ENCODE measurements around the gene C2orf42. TPM values are rescaled to one million over a fixed set of nuclear protein-coding genes. Genes with fewer than 3 reads are reported as not detected.

The C2orf42 gene
- total RNA-seq, 1 experiment from 2014 or later: 28.5 TPM

DNA sequence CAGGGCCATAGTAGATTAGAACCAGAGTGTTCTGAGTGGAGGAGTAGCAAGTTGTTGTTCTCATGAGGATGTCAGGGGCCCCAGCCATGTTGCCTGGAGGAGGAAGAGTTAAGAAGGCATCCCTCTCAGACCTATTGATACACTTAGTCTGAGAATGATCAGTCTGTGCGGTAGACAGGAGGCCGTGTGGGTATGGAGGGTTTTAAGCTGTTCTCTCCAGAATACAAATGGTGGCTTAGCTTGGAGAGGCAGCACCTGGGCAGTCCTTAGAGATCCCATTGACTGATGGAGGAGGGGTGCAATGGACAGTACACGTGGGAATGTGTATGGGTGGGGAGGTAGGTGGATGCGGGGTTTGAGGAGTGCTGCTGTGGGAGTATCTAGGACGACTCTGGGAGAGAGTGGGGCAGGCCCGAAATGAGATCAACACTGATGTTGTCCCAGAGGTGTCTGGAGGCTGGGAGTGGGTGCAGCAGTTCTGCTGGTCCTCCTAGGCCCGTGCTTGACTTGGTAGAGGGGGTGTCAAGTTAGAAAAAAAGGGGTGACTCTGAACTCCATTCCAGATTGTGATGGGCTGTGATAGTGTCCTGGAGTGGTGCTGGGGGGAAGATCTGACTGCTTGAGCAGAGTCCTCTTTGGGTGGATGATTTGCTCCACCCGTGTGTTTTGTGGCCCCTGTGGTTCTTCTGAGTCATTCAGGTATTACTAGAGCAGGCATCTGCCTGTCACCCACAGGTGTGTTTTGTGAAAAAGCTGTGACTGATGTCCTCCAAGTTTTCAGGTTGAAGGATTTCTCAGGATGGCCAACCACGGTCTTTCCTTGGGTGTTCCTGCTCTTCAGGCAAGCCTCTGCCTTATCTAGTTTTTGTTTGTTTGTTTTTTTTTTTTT, 44.7 kb downstream of the C2orf42 start:
- TF ChIP-seq, protein P1, sequence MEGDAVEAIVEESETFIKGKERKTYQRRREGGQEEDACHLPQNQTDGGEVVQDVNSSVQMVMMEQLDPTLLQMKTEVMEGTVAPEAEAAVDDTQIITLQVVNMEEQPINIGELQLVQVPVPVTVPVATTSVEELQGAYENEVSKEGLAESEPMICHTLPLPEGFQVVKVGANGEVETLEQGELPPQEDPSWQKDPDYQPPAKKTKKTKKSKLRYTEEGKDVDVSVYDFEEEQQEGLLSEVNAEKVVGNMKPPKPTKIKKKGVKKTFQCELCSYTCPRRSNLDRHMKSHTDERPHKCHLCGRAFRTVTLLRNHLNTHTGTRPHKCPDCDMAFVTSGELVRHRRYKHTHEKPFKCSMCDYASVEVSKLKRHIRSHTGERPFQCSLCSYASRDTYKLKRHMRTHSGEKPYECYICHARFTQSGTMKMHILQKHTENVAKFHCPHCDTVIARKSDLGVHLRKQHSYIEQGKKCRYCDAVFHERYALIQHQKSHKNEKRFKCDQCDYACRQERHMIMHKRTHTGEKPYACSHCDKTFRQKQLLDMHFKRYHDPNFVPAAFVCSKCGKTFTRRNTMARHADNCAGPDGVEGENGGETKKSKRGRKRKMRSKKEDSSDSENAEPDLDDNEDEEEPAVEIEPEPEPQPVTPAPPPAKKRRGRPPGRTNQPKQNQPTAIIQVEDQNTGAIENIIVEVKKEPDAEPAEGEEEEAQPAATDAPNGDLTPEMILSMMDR (IDR thresholded peaks at IDR 0.05; ENCODE audit: unreplicated experiment): no peak
- Mint-ChIP-seq H3K27ac (ENCODE audit: low read depth, unreplicated experiment) (peak overlapping the region; percentile 36), H3K9me3 (ENCODE audit: unreplicated experiment) (no peaks in the 10 kb centered on the region), H3K4me3 (ENCODE audit: unreplicated experiment) (no peak overlapping the region), H3K36me3 (ENCODE audit: insufficient read depth, unreplicated experiment) (peaks cover 10% of the 10 kb centered on the region), H3K4me1 (ENCODE audit: insufficient read depth, unreplicated experiment) (peaks cover 19% of the 10 kb centered on the region), H3K27me3 (ENCODE audit: insufficient read depth, unreplicated experiment) (no peaks in the 10 kb centered on the region)
- intact Hi-C loops (cut with micrococcal nuclease): no loop called here
- ChIA-PET CTCF (interaction anchor here (1.0 kb wide), 2 partner anchors 75 to 232 kb away, joined by 3 to 4 read pairs; no protein-coding TSS in a partner anchor), POLR2A (interaction anchor here (1.1 to 16.1 kb wide), 5 partner anchors 13 to 232 kb away, joined by 3 to 328 read pairs (median 26); partner anchors contain the start of genes C2orf42, MXD1 and PCBP1)
- DNase-seq (ENCODE audit: unreplicated experiment): no peak
- BruUV-seq (replicated peaks): no TSS peak

DNA sequence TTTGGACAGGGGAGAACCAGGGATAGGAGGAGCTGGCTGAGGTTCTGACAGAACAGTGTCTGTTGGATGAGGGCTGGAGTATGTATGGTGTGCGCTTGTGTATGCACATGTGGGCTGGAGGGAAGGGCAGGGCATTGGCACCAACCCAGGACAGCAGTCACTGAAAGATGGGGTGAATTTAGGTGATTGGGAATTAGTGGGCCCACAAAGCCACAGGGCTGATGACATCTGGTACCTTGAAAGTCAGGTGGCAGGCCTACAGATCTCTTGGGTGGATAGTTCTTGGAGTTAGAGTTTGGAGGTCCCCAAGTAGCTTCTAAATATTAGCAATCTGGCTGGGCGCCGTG, 45.7 kb downstream of the C2orf42 start:
- Mint-ChIP-seq H3K9me3 (ENCODE audit: unreplicated experiment) (no peaks in the 10 kb centered on the region), H3K4me3 (ENCODE audit: unreplicated experiment) (no peak overlapping the region), H3K4me1 (ENCODE audit: insufficient read depth, unreplicated experiment) (peaks cover 22% of the 10 kb centered on the region), H3K27ac (ENCODE audit: low read depth, unreplicated experiment) (no peak overlapping the region), H3K27me3 (ENCODE audit: insufficient read depth, unreplicated experiment) (no peaks in the 10 kb centered on the region), H3K36me3 (ENCODE audit: insufficient read depth, unreplicated experiment) (peaks cover 10% of the 10 kb centered on the region)
- ChIA-PET POLR2A (interaction anchor here (1.1 to 16.1 kb wide), 4 partner anchors 45 to 231 kb away, joined by 3 to 328 read pairs (median 106); partner anchors contain the start of genes C2orf42, MXD1 and PCBP1), CTCF (interaction anchor here (0.6 to 1.0 kb wide), 5 partner anchors 11 to 231 kb away, joined by 3 to 7 read pairs (median 4); partner anchors contain the start of gene SNRPG)
- BruUV-seq (replicated peaks): no TSS peak
- intact Hi-C loops (cut with micrococcal nuclease): no loop called here
- DNase-seq (ENCODE audit: unreplicated experiment): no peak
- TF ChIP-seq, protein P1 (IDR thresholded peaks at IDR 0.05; ENCODE audit: unreplicated experiment): no peak

DNA sequence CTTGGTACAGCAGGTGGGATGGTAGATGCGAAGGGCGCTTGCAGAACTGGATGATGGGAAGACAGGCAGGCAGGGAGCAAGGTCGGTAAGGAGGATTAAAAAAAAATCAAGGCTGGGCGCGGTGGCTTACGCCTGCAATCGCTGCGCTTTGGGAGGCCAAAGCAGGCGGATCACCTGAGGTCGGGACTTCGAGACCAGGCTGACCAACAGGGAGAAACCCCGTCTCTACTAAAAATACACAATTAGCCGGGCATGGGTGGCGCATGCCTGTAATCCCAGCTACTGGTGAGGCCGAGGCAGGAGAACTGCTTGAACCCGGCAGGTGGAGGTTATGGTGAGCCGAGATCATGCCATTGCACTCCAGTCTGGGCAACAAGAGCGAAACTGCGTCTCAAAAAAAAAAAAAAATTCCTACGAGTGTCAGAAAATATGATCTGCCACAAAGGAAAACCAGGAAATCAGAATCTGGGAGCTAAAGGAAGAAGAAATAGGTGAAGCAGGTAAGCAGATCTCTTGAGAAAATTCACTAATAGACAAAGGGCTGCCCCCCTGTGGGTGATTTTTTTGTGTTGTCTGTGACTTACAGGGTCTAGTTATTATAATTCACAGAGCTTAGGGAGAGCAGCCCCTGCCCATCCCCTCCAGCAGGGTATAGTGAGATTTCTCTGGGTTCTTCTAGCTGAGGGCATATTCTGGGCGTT, 46.2 kb downstream of the C2orf42 start:
- no TSS peak for BruUV-seq (replicated peaks)
- intact Hi-C loops (cut with micrococcal nuclease): loop anchor here (5.0 kb wide), 4 partner anchors 72 to 422 kb away; partner anchors contain the start of genes ANXA4 and SNRPG
- CTCF ChIA-PET: interaction anchor here (0.6 to 2.3 kb wide), 8 partner anchors 11 to 234 kb away, joined by 3 to 17 read pairs (median 6); partner anchors contain the start of gene SNRPG

More for the DNA sequence above, 46.2 kb downstream of the C2orf42 start:
- no peak for DNase-seq (ENCODE audit: unreplicated experiment)
- POLR2A ChIA-PET: interaction anchor here (0.6 to 16.1 kb wide), 6 partner anchors 9 to 230 kb away, joined by 3 to 328 read pairs (median 30); partner anchors contain the start of genes C2orf42, MXD1, PCBP1 and TIA1
- TF ChIP-seq, protein P1 (IDR thresholded peaks at IDR 0.05; ENCODE audit: unreplicated experiment): no peak
- Mint-ChIP-seq H3K27me3 (ENCODE audit: insufficient read depth, unreplicated experiment) (no peaks in the 10 kb centered on the region), H3K27ac (ENCODE audit: low read depth, unreplicated experiment) (no peak overlapping the region), H3K4me3 (ENCODE audit: unreplicated experiment) (no peak overlapping the region), H3K4me1 (ENCODE audit: insufficient read depth, unreplicated experiment) (peaks cover 22% of the 10 kb centered on the region), H3K36me3 (ENCODE audit: insufficient read depth, unreplicated experiment) (peaks cover 10% of the 10 kb centered on the region), H3K9me3 (ENCODE audit: unreplicated experiment) (no peaks in the 10 kb centered on the region)
